HCT116 (cell line): ENCODE results near the gene TRDMT1. TPM values are rescaled to one million over a fixed set of nuclear protein-coding genes. Genes with fewer than 3 reads are reported as not detected.

ENCODE experiments used
- ATAC-seq: fragments of 200-7000 bp; cut with Tn5 transposase; 2 replicates; pipeline ENCODE4 v1.9.1; 2020; ENCODE audit warnings: mild to moderate bottlenecking, moderate library complexity
- BruUV-seq: library from RNA; stranded (reverse); fragments of 400-500 nt; replicated peaks from 2 replicates; lab custom pipeline; 2021; lab: Mats Ljungman, UMichigan
- CTCF ChIA-PET: fragments of 300-600 bp; sonication (Branson Sonifier 250); formaldehyde crosslinking; loops from one replicate; lab custom pipeline; 2021; ENCODE audit warnings: antibody characterized with exemption; lab: Charles Lee
- POLR2A ChIA-PET: fragments of 300-600, 350-600 bp; sonication (Branson Sonifier 250); formaldehyde crosslinking; loops from one replicate; lab custom pipeline; 2021; ENCODE audit warnings: antibody characterized with exemption; lab: Charles Lee
- RAD21 ChIA-PET, 2 experiments: fragments of 300-600 bp; sonication (Branson Sonifier 250); formaldehyde crosslinking; loops; one replicate each; lab custom pipeline; 2023; ENCODE audit warnings: low total read pairs in 2 of 2; ENCODE audit not compliant: uncharacterized antibody in 2 of 2, unreplicated experiment in 2 of 2, low non-redundant PET in 1 of 2; lab: Charles Lee
- DNase-seq: peaks from one replicate; pipeline ENCODE4 v3.0.0-alpha.2; 2010; ENCODE audit warnings: low read depth, low spot score
- H2AFZ ChIP-seq: fragments of 200-600 bp; shearing (Covaris generic), sonication (generic); 2 replicates; pipeline ENCODE4 v1.6.1; 2017; ENCODE audit warnings: low read depth, mixed run types, mixed read lengths, antibody characterized with exemption, low read length; ENCODE audit not compliant: poor library complexity, severe bottlenecking
- H3K27ac ChIP-seq: 2 replicates; pipeline ENCODE4 v1.5.1; 2012; ENCODE audit warnings: low read depth, low read length
- H3K27me3 ChIP-seq: fragments of 200-600 bp; sonication (generic); 2 replicates; pipeline ENCODE4 v1.6.1; 2016; ENCODE audit warnings: mixed run types, low read length, mixed read lengths; ENCODE audit not compliant: insufficient read depth
- H3K36me3 ChIP-seq, 2 experiments: fragments of 200-500 bp in 1 of 2; fragments of 200-600 bp in 1 of 2; sonication (Bioruptor generic) in 1 of 2; sonication (generic) in 1 of 2; 2 replicates each; pipeline versions ENCODE4 v1.5.1 to v1.6.1; 2014 to 2016; ENCODE audit warnings: low read length in 2 of 2, inconsistent platforms in 1 of 2, mixed read lengths in 1 of 2, mixed run types in 1 of 2; ENCODE audit not compliant: insufficient read depth in 2 of 2, control insufficient read depth in 1 of 2
- H3K4me1 ChIP-seq, 2 experiments: fragments of 200-600 bp in 1 of 2; sonication (generic) in 1 of 2; 2 replicates each; pipeline versions ENCODE4 v1.5.1 to v1.6.1; 2012 to 2017; ENCODE audit warnings: low read length in 2 of 2, inconsistent platforms in 1 of 2, mild to moderate bottlenecking in 1 of 2, mixed read lengths in 1 of 2, mixed run types in 1 of 2, moderate library complexity in 1 of 2; ENCODE audit not compliant: insufficient read depth in 2 of 2, control insufficient read depth in 1 of 2
- H3K4me2 ChIP-seq: fragments of 200-600 bp; sonication (generic); 2 replicates; pipeline ENCODE4 v1.6.1; 2017; ENCODE audit warnings: mixed run types, low read length, mixed read lengths
- H3K4me3 ChIP-seq, 2 experiments: fragments of 200-600 bp in 1 of 2; sonication (generic) in 1 of 2; replicated peaks in 1 of 2; 2 replicates each; pipeline ENCODE4 v1.5.1; 2011 to 2016; ENCODE audit warnings: low read length in 2 of 2, control low read depth in 1 of 2, low read depth in 1 of 2, mild to moderate bottlenecking in 1 of 2, mixed read lengths in 1 of 2, mixed run types in 1 of 2
- H3K79me2 ChIP-seq: fragments of 200-600 bp; sonication (generic); 2 replicates; pipeline ENCODE4 v1.6.1; 2017; ENCODE audit warnings: mild to moderate bottlenecking, mixed run types, low read length, moderate library complexity, mixed read lengths; ENCODE audit not compliant: insufficient read depth
- H3K9ac ChIP-seq: fragments of 200-600 bp; sonication (generic); 2 replicates; pipeline ENCODE4 v1.6.1; 2016; ENCODE audit warnings: low read length, mixed read lengths
- H3K9me2 ChIP-seq: fragments of 200-600 bp; sonication (generic), shearing (Covaris generic); 2 replicates; pipeline ENCODE4 v1.6.1; 2017; ENCODE audit warnings: mixed run types, mild to moderate bottlenecking, moderate library complexity; ENCODE audit not compliant: insufficient read depth
- H3K9me3 ChIP-seq, 2 experiments: fragments of 200-500 bp in 1 of 2; fragments of 200-600 bp in 1 of 2; sonication (Bioruptor generic) in 1 of 2; sonication (generic) in 1 of 2; 2 replicates each; pipeline ENCODE4 v1.6.1; 2014 to 2017; ENCODE audit warnings: low read length in 2 of 2, mixed read lengths in 2 of 2, inconsistent platforms in 1 of 2, low read depth in 1 of 2, mild to moderate bottlenecking in 1 of 2, mixed run types in 1 of 2, moderate library complexity in 1 of 2; ENCODE audit not compliant: control insufficient read depth in 1 of 2, insufficient read depth in 1 of 2
- H4K20me1 ChIP-seq: fragments of 200-600 bp; sonication (generic), shearing (Covaris generic); 2 replicates; pipeline ENCODE4 v1.6.1; 2017; ENCODE audit warnings: mixed run types, mild to moderate bottlenecking, moderate library complexity; ENCODE audit not compliant: insufficient read depth
- CTCF ChIP-seq, 3 experiments: fragments of 200-600 bp in 1 of 3; sonication (generic) in 1 of 3; IDR thresholded peaks in 2 of 3; conservative IDR thresholded peaks in 1 of 3; 2 replicates each; pipeline ENCODE4 v1.5.1; 2012 to 2017; ENCODE audit warnings: low read depth in 2 of 3, low read length in 2 of 3, antibody characterized with exemption in 1 of 3, borderline replicate concordance in 1 of 3, control low read depth in 1 of 3, mild to moderate bottlenecking in 1 of 3, mixed read lengths in 1 of 3, mixed run types in 1 of 3, moderate library complexity in 1 of 3; ENCODE audit not compliant: insufficient read depth in 1 of 3
- FOSL1 ChIP-seq: IDR thresholded peaks from 2 replicates; pipeline ENCODE4 v1.6.1; 2012; ENCODE audit warnings: low read depth
- POLR2AphosphoS5 ChIP-seq: IDR thresholded peaks from 2 replicates; pipeline ENCODE4 v1.6.1; 2011; ENCODE audit warnings: mild to moderate bottlenecking, low read depth, low read length, moderate library complexity
- TCF7L2 ChIP-seq: IDR thresholded peaks from 2 replicates; pipeline ENCODE4 v1.7.0; 2011; ENCODE audit warnings: borderline replicate concordance, inconsistent platforms; ENCODE audit not compliant: insufficient read depth, insufficient read length; ENCODE audit errors: extremely low read depth
- YY1 ChIP-seq: IDR thresholded peaks from 2 replicates; pipeline ENCODE4 v1.6.1; 2011; ENCODE audit warnings: low read length, low read depth, moderate library complexity, mild to moderate bottlenecking; ENCODE audit not compliant: insufficient replicate concordance; ENCODE audit errors: extremely low read depth
- ZFX ChIP-seq: fragments of 450-650 bp; IDR thresholded peaks from 2 replicates; pipeline ENCODE4 v1.6.1; 2017
- intact Hi-C: fragments of 100-400 bp; cut with micrococcal nuclease; formaldehyde crosslinking; loops from 2 replicates; pipeline ENCODE4 v1.10.0; 2022
- total RNA-seq: library from RNA; stranded (reverse); gene quantifications from one replicate; pipeline ENCODE4 v1.2.1, GENCODE V29; 2021; ENCODE audit not compliant: unreplicated experiment
- TF ChIP-seq, protein P1 (sequence below): IDR thresholded peaks from 2 replicates; pipeline ENCODE4 v1.6.1; 2012; ENCODE audit warnings: low read depth

TRDMT1 gene
- total RNA-seq, 1 experiment from 2014 or later = 8.6 TPM

GRCh38 chr10:17225808-17226207 is 24.3 kb upstream of the TRDMT1 start:
- no peaks in the 10 kb centered on the region for H3K9me2 ChIP-seq
- H3K27me3 ChIP-seq = peaks cover 45% of the 10 kb centered on the region
- H4K20me1 ChIP-seq = no peaks in the 10 kb centered on the region
- H3K4me1 ChIP-seq = peaks cover 25 to 30% of the 10 kb centered on the region in 2 experiments; a peak in 3 of 4 replicates
- no peak overlapping the region for H3K27ac ChIP-seq
- no peak overlapping the region for H2AFZ ChIP-seq
- POLR2A ChIA-PET = no interaction called here
- intact Hi-C loops = no loop called here
- no peak for ATAC-seq
- CTCF ChIA-PET = no interaction called here
- no peak for DNase-seq
- H3K9ac ChIP-seq = no peak overlapping the region
- no peaks in the 10 kb centered on the region for H3K36me3 ChIP-seq
- RAD21 ChIA-PET = no interaction called here
- H3K4me2 ChIP-seq = no peak overlapping the region
- H3K79me2 ChIP-seq = no peaks in the 10 kb centered on the region
- no peak overlapping the region for H3K4me3 ChIP-seq
- no TSS peak for BruUV-seq
- H3K9me3 ChIP-seq = no peaks in the 10 kb centered on the region
- TF ChIP-seq ZFX (no peak), YY1 (no peak), TCF7L2 (no peak), POLR2AphosphoS5 (no peak), FOSL1 (no peak), CTCF (IDR thresholded peaks at IDR 0.05 in 2 of 3, conservative IDR thresholded peaks at IDR 0.05 in 1 of 3; ENCODE audit: borderline replicate concordance in 1 of 3, insufficient read depth in 1 of 3, low read depth in 2 of 3, low read length in 2 of 3) (no peak)
- TF ChIP-seq, protein P1, sequence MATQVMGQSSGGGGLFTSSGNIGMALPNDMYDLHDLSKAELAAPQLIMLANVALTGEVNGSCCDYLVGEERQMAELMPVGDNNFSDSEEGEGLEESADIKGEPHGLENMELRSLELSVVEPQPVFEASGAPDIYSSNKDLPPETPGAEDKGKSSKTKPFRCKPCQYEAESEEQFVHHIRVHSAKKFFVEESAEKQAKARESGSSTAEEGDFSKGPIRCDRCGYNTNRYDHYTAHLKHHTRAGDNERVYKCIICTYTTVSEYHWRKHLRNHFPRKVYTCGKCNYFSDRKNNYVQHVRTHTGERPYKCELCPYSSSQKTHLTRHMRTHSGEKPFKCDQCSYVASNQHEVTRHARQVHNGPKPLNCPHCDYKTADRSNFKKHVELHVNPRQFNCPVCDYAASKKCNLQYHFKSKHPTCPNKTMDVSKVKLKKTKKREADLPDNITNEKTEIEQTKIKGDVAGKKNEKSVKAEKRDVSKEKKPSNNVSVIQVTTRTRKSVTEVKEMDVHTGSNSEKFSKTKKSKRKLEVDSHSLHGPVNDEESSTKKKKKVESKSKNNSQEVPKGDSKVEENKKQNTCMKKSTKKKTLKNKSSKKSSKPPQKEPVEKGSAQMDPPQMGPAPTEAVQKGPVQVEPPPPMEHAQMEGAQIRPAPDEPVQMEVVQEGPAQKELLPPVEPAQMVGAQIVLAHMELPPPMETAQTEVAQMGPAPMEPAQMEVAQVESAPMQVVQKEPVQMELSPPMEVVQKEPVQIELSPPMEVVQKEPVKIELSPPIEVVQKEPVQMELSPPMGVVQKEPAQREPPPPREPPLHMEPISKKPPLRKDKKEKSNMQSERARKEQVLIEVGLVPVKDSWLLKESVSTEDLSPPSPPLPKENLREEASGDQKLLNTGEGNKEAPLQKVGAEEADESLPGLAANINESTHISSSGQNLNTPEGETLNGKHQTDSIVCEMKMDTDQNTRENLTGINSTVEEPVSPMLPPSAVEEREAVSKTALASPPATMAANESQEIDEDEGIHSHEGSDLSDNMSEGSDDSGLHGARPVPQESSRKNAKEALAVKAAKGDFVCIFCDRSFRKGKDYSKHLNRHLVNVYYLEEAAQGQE = no peak
